Pancreas (tissue), 10 donors: ENCODE data around the gene TMCC2. TPM values are rescaled to one million over a fixed set of nuclear protein-coding genes. Genes with fewer than 3 reads are reported as not detected.

Source experiments
- ATAC-seq, 4 donors: fragments of 200-7000 bp; cut with Tn5 transposase; one replicate each; pipeline versions ENCODE4 v1.8.0 to v1.9.1; 2020; ENCODE audit warnings: mild to moderate bottlenecking in 4 of 4, moderate library complexity in 4 of 4
- DNase-seq, 6 donors: peaks; one replicate each; pipeline ENCODE4 v3.0.0-alpha.2; 2020
- FAIRE-seq: peaks from 2 replicates; lab custom pipeline; 2012; peaks lifted over from hg19 to GRCh38; lab: Jason Lieb, UNC
- H3K27ac ChIP-seq, 4 donors: fragments of 200-600 bp; sonication (generic); 1 replicate in 3 of 4; 2 replicates in 1 of 4; pipeline versions ENCODE4 v1.5.0 to v1.8.0; 2020
- H3K27me3 ChIP-seq, 4 donors: fragments of 200-600 bp; one replicate each; pipeline ENCODE4 v1.8.0; 2021
- H3K36me3 ChIP-seq, 3 donors: fragments of 200-600 bp; sonication (generic) in 1 of 3; one replicate each; pipeline versions ENCODE4 v1.5.0 to v1.8.0; 2020 to 2021
- H3K4me1 ChIP-seq, 3 donors: fragments of 200-600 bp; one replicate each; pipeline ENCODE4 v1.8.0; 2021
- H3K4me3 ChIP-seq, 4 donors: fragments of 200-600 bp; sonication (generic) in 2 of 4; one replicate each; pipeline versions ENCODE4 v1.5.0 to v1.8.0; 2020 to 2021
- H3K9me3 ChIP-seq, 4 donors: fragments of 200-600 bp; one replicate each; pipeline ENCODE4 v1.8.0; 2021
- CTCF ChIP-seq, 4 donors: fragments of 200-600 bp; sonication (generic) in 3 of 4; IDR thresholded peaks; one replicate each; pipeline versions ENCODE4 v1.5.0 to v1.8.0; 2021; ENCODE audit warnings: antibody characterized with exemption in 4 of 4
- WGBS, 2 donors: extraction: QIAGEN DNeasy Blood & Tissue Kit; methylation state at CpG; one replicate each; pipeline ENCODE4 v1.1.7; 2013; 5-methylcytosine and 5-hydroxymethylcytosine counted together
- intact Hi-C, 3 donors: fragments of 100-400 bp; cut with DNase I; formaldehyde crosslinking; loops; one replicate each; pipeline versions ENCODE4 v1.11.1 to v1.14.2; 2022
- polyA plus RNA-seq, 2 donors: library from polyadenylated mRNA; stranded (reverse); fragments of 200-250 nt; gene quantifications; one replicate each; pipeline ENCODE4 v1.2.3, GENCODE V29; 2013
- total RNA-seq, 6 donors: library from RNA; stranded (reverse); fragmentation: NEBNext Ultra II Directional in 4 of 6; extraction: Animal tissue kit (Norgen Biotek cat#: 25700) in 4 of 6; gene quantifications; one replicate each; pipeline versions ENCODE4 v1.2.1 to v1.2.4, GENCODE V29; 2021 to 2023
- donor health status: healthy with polysubstance abuse.
- donor health status: DM: no; HTN: no; CAD: no; lungs with moderate emphysema.
- donor health status: DM: no; HTN: no; CAD: no.
- donor health status: control.
- donor health status: control.
- donor health status: Bipolar disorder and iron deficiency.
- donor health status: DM: yes; HTN: yes; CAD: no.
- donor health status: DM: no; HTN: no; CAD: no.
- donor health status: DM: no; HTN: no; CAD: no.
- donor health status: DM: yes; HTN: yes; CAD: no.

Gene TMCC2
- total and polyA plus RNA-seq, 8 donors, result 0.55 to 4.3 (median 1.2) TPM

- DNase-seq (no peak), ATAC-seq (no peak), FAIRE-seq (no peak)
- Histone ChIP-seq H3K4me1 (no peaks in the 10 kb centered on the region), H3K9me3 (no peaks in the 10 kb centered on the region), H3K36me3 (no peaks in the 10 kb centered on the region), H3K27me3 (no peaks in the 10 kb centered on the region), H3K4me3 (no peak overlapping the region), H3K27ac (no peak overlapping the region)
- no peak for TF ChIP-seq CTCF (IDR thresholded peaks at IDR 0.05)
- 45 to 58% methylated on average over 3 of the region's 3 CpGs for WGBS, 2 donors
- intact Hi-C loops, result loop anchor here in 1 of 3 donors (10.0 kb wide), 1 partner anchor 93 kb away; the partner anchor contains the start of gene RBBP5
Measured at GRCh38 chr1:205217418-205217817, 10.3 kb upstream of the TMCC2 start.

- FAIRE-seq, result no peak
- no peak for TF ChIP-seq CTCF (IDR thresholded peaks at IDR 0.05)
- WGBS, 2 donors, result 52 to 73% methylated on average over 2 of the region's 2 CpGs
- no peak for ATAC-seq
- Histone ChIP-seq H3K27ac (no peak overlapping the region), H3K27me3 (no peaks in the 10 kb centered on the region), H3K4me1 (no peaks in the 10 kb centered on the region), H3K36me3 (no peaks in the 10 kb centered on the region), H3K9me3 (no peaks in the 10 kb centered on the region), H3K4me3 (no peak overlapping the region)
- intact Hi-C loops, result no loop called here
- DNase-seq, result no peak
Measured at GRCh38 chr1:205220421-205220820, 7.3 kb upstream of the TMCC2 start.

GRCh38 chr1:205224736-205225135 is 3.0 kb upstream of the TMCC2 start:
- peaks cover 0 to 3% (median 1%) of the 10 kb centered on the region in 3 donors for H3K4me1 ChIP-seq
- FAIRE-seq, result no peak
- no peaks in the 10 kb centered on the region for H3K27me3 ChIP-seq
- intact Hi-C loops, result no loop called here
- H3K36me3 ChIP-seq, result no peaks in the 10 kb centered on the region
- no peak for ATAC-seq
- no peaks in the 10 kb centered on the region for H3K9me3 ChIP-seq
- TF ChIP-seq CTCF (IDR thresholded peaks at IDR 0.05), result no peak
- no peak overlapping the region for H3K27ac ChIP-seq
- DNase-seq, result no peak
- H3K4me3 ChIP-seq, result no peak overlapping the region

GRCh38 chr1:205225901-205226765 is 1.6 kb upstream of the TMCC2 start:
- Histone ChIP-seq H3K27ac (no peak overlapping the region), H3K4me1 (peaks cover 0 to 10% (median 3%) of the 10 kb centered on the region in 3 donors), H3K9me3 (no peaks in the 10 kb centered on the region), H3K27me3 (no peaks in the 10 kb centered on the region), H3K4me3 (no peak overlapping the region), H3K36me3 (no peaks in the 10 kb centered on the region)
- WGBS, 2 donors, result 48 to 55% methylated on average over 11 of the region's 11 CpGs
- DNase-seq, result no peak
- no peak for FAIRE-seq
- ATAC-seq, result no peak
- intact Hi-C loops, result no loop called here
- TF ChIP-seq CTCF (IDR thresholded peaks at IDR 0.05), result no peak
